Measurements from ENCODE around the gene EFCAB8.

- TF ChIP-seq CTCF (IDR thresholded peaks at IDR 0.05; ENCODE audit: low read length), result no peak
- no peak for TF ChIP-seq EZH2 (optimal IDR thresholded peaks at IDR 0.05; ENCODE audit: low read depth, low read length)
Measured at GRCh38 chr20:32907886-32908285, 49.2 kb downstream of the EFCAB8 start.
